Bone marrow (tissue), 2 donors: ENCODE results near the gene HSPA12B.
A peak's percentile ranks its signal among the peaks of the same experiment; 100 is the strongest.

Experiments used
- DNase-seq, 2 donors: peaks; one replicate each; lab custom pipeline; 2025; lab: John Stamatoyannopoulos, UW

HSPA12B gene

DNA sequence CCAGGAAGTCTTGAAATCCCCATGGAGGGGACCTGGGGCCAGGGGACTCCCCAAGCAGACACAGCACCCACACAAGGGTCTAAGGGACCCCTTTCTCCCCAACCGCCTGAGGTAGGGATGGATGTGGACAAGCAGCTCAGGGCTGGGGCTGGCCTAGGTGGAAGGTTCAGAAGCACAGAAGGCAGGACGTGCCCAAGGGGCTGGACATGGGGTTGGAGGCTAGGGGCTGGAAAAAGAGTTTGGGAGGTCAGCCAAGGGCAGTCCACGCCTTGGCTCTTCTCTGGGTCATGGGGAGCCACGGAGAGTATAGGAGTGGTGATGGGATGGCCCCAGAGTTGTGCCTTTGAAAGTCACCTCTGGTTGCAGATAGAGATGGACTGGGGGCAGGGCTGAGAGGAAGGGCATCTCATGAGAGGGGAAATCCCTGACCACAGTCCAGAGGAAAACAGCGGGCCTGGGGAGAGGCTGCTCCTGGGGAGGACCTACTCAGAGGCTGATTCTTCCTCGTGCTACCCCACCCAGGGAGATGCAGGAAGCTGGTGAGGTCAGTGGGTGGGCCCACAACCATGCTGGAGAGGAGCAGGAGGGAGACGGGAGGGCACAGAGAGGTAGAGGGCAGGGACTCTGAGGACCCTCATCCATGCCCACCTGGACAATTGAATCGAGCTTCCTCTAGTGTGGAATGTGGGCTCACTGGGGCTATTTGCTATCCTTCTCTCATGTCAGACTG is 2.5 kb upstream of the HSPA12B start:
- no peak for DNase-seq

DNA sequence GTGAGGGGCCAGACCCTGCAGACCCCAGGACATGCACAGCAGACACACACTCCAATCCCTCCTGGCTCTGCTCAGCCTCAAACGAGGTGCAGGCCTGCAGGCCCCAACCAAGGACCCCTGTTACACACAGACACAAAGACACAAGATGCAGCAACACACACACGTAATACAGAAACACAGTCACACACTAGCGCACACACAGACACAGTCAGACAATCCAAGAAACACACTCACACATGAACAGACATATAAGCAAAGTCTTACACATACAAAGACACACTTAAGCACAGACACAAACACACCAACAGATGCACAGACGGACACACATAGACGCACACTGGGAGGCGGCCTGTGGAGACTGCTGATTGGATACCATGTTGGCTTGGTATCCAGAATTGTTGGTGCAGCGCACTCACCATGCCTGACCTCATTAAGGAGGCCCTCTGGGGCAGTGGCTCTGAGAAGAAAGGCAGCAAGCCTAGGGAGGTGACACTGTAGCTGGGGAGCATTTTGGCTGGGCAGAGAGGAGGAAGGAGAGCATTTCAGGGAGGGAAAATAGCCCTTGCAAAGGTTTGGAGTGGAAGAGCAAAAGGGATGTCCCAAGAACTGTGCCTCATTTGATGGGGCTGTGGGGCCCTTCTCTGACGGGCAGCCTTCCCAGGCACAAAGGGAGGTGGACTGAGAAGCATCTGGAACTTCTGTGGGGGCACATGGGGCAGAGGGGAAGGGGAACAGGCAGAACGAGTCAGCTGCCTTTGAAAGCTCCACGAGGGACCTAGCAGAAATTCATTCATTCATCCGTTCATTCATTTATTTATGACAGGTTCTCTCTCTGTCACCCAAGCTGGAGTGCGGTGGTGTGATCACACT is 1.4 kb upstream of the HSPA12B start:
- no peak for DNase-seq

DNA sequence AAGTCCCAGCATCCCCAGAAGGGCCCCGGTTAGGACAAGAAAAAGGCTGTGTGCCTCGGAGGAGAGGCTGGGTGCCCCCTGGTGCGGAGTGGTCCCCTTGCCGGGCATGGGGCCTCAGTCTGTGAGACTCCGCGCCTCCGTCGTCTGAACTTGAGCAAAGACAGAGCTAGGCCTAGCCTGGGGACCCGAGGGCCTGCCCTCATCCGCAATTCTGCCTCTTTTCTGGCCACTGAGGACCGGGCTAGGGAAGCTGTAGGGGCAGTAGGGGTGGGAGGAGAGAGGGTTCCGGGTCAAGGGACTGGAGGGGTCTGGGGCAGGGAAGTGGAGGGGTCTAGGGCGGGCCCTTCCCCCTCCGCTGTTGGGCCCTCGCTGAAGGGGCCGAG is 550 bp upstream of the HSPA12B start:
- DNase-seq = no peak

DNA sequence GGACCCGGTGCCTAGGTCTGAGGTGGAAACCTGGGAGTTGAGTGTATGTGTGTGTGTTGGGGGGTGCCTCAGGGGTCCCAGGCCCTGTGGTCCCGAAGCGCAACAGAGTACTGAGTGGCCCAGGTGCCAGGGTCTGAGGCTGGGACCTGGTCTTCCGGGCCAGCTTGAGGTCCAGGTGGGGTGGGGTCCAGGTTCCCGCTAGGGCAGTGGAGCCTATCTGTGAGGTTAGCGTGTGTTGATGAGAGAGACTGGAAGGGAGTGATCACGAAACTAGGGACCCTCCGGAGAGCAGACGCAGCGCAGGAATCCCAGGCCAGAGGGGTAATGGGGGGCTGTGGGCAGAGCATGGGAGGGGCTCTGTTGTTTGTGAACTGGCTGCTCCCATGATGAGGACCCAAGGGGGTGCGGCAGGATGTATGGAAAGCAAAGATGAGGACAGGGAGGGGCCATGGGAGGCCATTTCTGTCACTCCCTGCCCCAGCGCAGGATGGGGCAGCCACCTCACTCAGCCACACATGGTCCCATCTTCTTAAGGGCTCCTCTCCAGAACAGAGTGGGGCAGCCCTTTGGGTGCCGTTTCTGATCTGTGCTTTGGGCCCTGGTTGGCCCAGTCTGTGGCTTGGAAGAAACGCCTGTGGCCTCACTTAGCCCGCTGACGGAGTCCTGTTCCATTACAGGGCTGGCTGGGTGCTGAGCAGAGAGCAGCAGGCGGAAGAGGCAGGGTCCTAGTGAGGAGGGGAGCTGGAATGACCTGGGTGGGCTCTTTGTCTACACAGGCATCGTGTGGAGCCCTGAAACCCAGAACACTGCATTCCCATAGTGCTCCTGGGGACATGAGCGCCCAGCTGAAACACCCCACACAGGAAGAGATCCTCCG is 872 bp downstream of the HSPA12B start:
- no peak for DNase-seq

DNA sequence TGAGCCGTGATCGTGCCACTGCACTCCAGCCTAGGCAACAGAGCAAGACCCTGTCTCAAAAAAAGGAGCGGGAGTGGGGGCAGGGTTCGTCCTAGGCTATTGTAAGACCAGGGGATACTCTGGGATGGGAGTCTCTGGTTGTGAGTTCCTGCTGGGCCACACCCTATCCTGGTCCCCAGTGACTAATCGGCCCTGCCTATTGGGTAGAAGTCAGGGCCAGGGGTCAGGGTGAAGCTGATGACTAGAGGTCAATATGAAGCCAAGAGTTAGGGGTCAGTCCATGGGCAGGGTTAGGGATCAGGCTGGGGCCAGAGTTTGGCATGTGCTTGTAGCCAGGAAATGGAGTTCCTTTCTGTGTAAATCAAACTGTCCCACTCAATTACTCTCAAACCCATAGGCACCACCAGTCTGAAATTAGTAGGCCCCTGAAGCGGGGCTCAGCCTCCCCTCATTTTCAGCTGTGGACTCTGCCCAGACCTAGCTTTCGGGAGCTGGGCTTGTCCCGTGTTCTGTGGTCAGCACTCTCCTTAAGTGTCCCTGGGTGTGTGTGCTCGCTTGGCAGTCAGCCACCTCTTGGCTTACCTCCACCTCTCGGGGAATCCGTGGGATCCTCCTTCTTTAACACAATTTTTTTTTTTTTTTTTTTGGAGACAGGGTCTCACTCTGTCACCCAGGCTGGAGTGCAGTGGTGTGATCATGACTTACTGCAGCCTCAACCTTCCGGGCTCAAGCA is 1.8 kb downstream of the HSPA12B start:
- DNase-seq = no peak

DNA sequence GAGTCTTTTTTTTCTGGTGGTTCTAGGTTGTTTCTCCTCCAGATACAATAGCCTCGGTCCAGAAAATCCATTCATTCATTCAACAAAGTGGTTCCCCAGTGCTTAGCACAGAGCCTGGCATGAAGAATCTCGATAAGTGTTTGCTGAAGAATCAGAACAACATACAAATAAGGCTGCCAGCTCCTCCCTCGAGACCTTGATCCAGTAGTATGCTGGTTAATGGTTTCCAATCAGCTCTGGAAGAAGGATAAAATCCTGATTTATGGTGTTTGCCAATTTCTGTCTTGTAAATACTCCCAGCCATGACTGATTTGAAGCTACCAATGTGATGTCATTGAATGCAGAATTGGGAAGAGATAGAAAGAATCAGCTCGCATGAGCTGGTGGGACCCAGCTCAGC is 3.3 kb downstream of the HSPA12B start:
- no peak for DNase-seq

DNA sequence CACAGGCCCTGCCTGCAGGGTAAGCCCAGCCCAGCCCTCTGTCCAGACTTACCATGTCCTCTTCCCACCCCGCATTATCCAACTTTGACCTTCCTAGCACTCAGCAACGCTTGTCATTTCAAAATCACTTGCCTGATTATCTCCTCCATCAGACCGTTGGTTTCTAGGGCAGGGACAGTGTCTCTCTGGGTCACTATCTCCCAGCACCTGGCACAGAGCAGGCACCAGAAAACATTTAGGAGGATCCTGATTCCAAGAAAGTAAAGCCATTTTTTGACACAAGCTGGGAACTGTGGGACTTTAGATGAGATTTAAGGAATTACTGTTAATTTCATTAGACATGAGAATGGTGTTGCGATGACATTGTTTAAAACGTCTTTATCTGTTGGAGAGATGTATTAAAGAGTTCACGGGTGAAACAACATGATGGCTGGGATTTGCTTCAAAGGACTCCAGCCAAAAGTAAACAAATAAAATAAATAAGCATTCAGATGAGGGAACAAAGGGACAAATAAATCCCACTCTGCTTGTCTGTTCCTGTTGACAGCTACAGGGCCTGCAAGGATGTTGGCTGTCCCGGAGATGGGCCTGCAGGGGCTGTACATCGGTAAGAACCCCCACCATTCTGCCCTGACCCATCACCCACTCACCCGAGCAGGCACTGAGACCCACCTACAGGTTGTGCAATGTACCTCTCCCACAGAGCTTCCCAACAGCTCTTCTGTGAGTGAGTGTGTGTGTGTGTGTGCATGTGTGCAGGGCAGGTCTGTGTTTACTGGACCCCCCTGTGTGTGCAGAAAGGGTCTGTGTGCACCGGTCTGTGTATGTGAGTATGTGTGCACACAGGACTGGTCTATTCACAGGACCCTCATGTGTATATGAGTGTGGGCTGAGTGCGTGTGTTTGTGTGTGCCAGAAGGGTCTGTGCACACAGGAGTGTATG is 5.9 kb downstream of the HSPA12B start:
- no peak for DNase-seq

DNA sequence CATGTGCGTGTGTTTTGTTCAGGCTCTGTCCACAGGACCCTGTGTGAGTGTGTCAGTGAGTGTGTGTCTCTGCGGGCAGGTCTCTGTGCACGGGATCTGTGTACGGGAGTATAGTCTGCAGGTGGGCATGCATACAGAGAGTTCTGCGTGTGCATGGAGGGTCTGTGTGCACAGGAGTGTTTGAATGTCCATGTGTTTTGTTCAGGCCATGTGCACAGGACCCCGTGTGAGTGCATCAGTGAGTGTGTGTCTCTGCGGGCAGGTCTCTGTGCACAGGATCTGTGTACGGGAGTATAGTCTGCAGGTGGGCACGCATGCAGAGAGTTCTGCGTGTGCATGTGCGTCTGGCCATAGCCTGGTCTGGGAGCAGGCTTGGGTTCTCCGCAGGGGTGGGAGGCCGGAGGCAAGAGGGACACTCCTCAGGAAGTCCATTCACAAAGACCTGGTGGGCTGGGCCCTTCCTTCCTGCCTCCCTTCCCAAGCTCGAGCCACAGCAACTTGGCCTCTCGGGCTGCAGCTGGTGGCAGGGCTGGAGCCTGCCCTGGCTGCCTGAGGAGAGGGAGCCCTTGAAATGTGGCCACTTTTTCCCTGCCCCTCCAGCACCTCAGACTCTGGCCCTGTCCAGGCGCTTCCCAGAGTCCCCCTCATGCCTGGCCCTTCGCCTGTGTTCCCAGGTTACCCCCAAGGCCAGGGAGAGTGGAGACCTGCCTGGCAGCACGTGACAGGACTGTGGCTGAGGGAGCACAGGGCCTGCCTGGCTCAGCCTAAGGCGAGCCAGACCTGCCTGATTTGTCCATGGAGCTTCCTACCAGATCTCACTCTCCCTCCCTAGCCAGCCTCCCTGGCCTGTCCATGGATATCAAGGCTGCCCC is 6.8 kb downstream of the HSPA12B start:
- DNase-seq = no peak

DNA sequence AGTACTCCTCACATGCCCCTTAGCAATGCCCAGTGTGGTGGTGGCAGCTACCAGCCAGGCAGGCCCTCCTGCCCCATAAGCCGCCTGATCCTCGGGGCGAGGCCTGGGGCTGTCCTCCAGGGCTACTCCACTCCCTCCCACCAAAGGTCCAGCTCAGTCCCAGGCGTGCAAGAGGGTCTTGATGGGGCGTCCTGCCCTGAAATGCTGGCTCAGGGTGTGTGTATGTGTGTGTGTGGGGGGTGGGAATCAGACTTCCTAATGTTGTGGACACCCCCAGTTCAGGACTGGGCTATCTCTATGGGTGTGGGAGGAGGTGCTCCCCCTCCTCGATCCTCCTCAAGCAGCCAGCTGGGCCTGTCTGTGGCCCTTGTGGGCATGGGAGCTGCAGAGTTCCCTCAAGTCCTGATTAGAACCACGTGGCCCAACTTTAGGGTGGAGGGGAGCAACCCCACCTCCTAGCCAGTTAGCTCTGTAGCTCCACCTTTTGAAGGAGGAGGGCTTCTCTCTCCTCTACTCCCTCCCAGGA is 7.5 kb downstream of the HSPA12B start:
- no peak for DNase-seq

DNA sequence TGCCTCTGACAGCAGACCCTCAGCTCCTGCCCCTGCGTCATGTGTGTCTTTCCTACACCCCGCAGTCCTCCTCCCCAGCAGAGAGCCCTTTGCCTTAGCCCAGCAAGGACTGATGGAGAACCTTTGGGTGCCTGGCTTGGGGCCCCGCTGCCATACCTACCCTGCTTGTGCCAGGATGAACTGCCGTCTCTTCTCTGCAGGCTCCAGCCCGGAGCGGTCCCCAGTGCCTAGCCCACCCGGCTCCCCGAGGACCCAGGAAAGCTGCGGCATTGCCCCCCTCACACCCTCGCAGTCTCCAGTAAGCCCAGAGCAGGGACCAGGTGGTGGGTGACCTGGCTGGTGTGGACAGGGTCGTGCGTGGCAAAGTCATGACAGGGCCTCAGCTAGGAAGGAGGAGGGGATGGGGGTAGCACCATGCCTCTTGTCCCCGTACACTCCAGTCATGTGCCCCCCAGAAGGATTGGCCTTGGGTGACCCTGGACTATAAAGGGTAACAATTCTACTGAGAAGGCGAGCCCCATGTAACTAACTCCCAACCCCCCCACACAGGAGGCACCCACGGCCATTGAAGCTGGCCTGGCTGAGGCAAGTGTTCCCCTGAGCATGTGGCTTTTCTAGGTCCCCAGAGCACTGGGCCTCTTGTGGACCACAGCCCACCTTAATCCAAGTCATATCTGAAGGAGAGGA is 8.3 kb downstream of the HSPA12B start:
- DNase-seq = no peak

DNA sequence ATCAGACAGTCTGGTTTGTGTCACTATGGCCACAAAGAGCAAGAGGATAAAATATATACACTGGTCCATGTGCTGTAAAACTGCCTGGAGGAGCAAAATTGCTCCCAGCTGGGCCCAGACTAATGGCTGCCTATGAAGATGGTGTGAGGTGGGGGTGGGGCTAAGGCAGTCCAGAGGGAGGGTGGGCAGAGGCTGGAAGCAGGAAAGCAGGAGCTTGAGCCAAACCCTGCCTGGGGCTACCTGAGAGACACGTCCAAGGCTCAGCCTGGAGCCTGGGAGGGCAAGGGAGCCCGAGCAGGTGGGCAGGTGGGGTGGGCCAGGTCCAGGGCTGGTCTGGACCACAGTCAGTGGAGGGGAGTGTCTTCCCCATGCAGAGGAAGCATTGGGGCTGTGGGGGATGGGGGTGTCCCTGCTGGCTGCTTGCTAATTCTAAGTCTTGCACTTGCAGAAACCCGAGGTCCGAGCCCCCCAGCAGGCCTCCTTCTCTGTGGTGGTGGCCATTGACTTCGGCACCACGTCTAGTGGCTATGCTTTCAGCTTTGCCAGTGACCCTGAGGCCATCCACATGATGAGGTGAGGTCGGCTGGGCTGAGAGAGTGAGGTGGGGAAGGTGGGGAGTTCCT is 9.5 kb downstream of the HSPA12B start:
- no peak for DNase-seq

DNA sequence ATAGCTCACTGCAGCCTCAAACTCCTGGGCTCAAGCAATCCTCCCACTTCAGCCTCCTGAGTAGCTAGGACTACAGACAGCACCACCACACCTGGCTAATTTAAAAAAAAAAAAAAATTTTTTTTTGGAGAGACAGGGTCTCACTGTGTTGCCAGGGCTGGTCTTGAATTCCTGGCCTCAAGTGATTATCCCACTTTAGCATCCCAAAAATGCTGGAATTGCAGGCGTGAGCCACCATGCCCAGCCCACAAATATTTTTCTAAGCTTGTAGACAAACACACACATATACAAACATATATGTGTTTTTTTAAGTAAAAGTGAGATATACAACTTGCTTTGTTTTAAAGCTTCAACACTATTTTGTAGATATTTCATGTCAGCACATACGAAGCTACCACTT is 10.8 kb downstream of the HSPA12B start:
- DNase-seq = no peak

DNA sequence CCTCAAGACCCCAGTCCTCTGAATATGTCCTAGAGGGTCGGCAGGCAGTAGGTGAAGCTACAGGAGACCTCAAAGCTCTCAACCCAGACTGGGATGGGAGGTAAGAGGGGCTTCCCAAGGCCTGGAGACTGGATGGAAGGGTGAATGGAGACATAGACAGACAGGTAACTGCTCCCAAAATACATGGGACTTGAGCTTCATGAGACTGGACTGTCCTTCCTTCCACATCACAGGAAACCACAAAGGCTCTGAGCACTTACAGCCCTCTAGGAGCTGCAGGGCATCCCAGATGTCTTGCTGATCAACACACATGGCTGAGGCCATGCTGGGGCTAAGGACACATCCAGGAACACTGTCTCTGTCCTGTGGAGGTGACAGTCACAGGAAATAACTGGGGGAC is 11.6 kb downstream of the HSPA12B start:
- no peak for DNase-seq

DNA sequence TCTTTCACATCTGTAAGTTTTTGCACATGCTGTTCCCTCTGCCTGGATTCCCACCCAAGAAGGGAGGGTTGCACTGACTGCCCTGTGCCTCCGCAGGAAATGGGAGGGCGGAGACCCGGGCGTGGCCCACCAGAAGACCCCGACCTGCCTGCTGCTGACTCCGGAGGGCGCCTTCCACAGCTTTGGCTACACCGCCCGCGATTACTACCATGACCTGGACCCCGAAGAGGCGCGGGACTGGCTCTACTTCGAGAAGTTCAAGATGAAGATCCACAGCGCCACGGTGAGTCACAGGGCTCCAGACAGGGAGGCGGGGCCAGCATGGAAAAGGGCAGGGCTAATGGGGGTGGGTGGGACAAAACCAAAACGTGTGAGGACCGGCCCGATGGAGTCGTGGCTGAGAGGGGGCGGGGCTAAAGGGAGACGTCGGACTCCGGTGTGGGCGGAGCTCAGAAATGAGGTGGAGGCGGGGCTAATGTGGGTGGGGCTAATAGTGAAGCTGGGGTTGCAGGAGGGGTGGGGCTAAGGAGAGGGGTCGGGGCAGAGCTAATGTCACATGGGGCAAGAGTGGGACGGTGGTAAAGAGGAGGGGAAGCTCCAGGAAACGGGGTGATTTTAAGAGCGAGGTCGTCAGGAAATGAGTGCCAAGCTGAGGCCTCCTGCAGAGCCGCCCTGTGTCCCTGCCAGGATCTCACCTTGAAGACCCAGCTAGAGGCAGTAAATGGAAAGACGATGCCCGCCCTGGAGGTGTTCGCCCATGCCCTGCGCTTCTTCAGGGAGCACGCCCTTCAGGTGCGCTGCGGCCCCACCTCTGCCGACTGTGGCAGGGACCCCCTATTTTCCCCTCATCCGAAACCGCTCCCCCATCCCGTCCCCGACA is 12.6 kb downstream of the HSPA12B start:
- peak in 1 of 2 donors; percentile 74 for DNase-seq

DNA sequence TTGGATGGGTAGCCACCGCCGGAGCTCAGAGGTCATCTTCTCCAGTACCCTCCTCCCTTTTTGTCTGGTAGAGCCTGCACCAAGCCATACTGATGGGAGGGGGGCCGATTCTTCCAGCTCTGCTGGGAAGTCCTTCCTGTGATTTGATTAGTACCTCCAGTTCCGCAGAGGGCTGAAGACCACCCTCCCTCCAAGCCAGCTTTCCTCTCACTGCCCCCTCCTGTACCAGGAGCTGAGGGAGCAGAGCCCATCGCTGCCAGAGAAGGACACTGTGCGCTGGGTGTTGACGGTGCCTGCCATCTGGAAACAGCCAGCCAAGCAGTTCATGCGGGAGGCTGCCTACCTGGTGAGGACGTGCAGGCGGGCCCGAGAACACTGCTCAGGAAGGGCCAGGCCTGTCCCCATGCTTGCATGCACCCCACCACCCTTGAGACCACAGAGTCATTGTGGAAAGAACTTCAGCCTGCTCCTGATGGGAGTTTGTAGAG is 13.2 kb downstream of the HSPA12B start:
- no peak for DNase-seq

DNA sequence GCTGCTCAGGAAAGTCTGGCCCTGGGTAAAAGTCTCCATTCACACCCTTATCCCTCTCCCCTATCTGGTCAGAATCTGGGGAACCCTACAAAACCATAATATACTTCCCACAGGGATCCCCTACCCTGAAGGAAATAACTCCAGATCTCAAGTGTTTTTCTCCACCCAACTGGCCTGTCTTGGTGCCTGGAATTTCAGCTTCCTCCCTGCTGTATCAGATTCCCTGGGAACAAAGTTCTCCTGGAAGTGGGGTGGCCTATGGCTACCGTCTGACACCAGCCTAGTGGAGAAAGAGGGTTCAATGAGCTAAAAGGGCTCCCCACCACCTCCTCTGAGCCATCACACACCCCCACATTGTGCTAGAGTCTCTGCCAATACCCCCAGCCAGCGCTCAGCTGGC is 15.0 kb downstream of the HSPA12B start:
- DNase-seq = no peak

DNA sequence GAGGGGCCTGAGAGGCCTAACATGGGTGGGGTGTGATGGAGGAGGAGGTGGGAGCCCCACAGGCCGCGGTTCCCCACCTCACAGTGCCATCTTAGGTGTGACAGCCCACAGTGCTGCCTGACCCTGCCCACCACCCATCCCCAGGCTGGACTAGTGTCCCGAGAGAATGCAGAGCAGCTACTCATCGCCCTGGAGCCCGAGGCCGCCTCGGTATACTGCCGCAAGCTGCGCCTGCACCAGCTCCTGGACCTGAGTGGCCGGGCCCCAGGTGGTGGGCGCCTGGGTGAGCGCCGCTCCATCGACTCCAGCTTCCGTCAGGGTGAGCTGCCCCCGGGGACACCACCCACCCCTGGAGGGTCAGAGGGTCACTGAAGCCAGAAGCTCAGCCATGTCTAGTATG is 15.6 kb downstream of the HSPA12B start:
- no peak for DNase-seq
